ENCODE measurements around the gene USP31. TPM values are rescaled to one million over a fixed set of nuclear protein-coding genes. Genes with fewer than 3 reads are reported as not detected.
A peak's percentile ranks its signal among the peaks of the same experiment; 100 is the strongest.

Gene USP31
- total and polyA plus RNA-seq, 2 of the 13 experiments (the other 11 are each of a cell fraction or from before 2014, with no cell fraction given), result 22.5 to 23.3 TPM

- TF ChIP-seq KDM4B (CRISPR knock-in tag; IDR thresholded peaks at IDR 0.05) (no peak), THAP7 (CRISPR knock-in tag; IDR thresholded peaks at IDR 0.05) (peak; percentile 58; the same call in 1 of the 2 replicates), ZEB1 (IDR thresholded peaks at IDR 0.05; ENCODE audit: insufficient replicate concordance, low read depth) (no peak), ZNF260 (CRISPR knock-in tag; IDR thresholded peaks at IDR 0.05; ENCODE audit: borderline replicate concordance, low read depth) (no peak), ZBTB44 (CRISPR knock-in tag; IDR thresholded peaks at IDR 0.05) (no peak), GTF2F1 (IDR thresholded peaks at IDR 0.05; ENCODE audit: low read length) (no peak), MXD4 (CRISPR knock-in tag; IDR thresholded peaks at IDR 0.05) (peak; percentile 90), XBP1 (CRISPR knock-in tag; IDR thresholded peaks at IDR 0.05) (no peak), ZNF180 (CRISPR knock-in tag; IDR thresholded peaks at IDR 0.05; ENCODE audit: borderline replicate concordance, low read depth) (no peak; the same call in 1 of the 2 replicates), ZNF234 (CRISPR knock-in tag; conservative IDR thresholded peaks at IDR 0.05) (peak; percentile 84), HMGXB3 (CRISPR knock-in tag; IDR thresholded peaks at IDR 0.05; ENCODE audit: borderline replicate concordance) (no peak), NKX3-1 (CRISPR knock-in tag; IDR thresholded peaks at IDR 0.05) (peak; percentile 64; the same call in 1 of the 2 replicates), U2AF1 (optimal IDR thresholded peaks at IDR 0.05; ENCODE audit: low read depth, low read length) (no peak), ZNF720 (CRISPR knock-in tag; IDR thresholded peaks at IDR 0.05) (no peak), ZNF101 (CRISPR knock-in tag; IDR thresholded peaks at IDR 0.05; ENCODE audit: borderline replicate concordance, low read depth) (no peak), ZNF251 (CRISPR knock-in tag; IDR thresholded peaks at IDR 0.05) (no peak), ZNF354B (CRISPR knock-in tag; IDR thresholded peaks at IDR 0.05) (no peak), ZNF878 (CRISPR knock-in tag; IDR thresholded peaks at IDR 0.05) (no peak; the same call in 1 of the 2 replicates), SATB2 (CRISPR knock-in tag; IDR thresholded peaks at IDR 0.05) (peak; percentile 85; the same call in 1 of the 2 replicates), YEATS4 (CRISPR knock-in tag; IDR thresholded peaks at IDR 0.05; ENCODE audit: borderline replicate concordance) (peak; percentile 92), MTF2 (CRISPR knock-in tag; IDR thresholded peaks at IDR 0.05; ENCODE audit: borderline replicate concordance) (0 out of 2 replicates have a peak, but pooled peaks have one; percentile 8), MBD4 (IDR thresholded peaks at IDR 0.05; ENCODE audit: borderline replicate concordance, low read length) (no peak), ZFP82 (CRISPR knock-in tag; IDR thresholded peaks at IDR 0.05; ENCODE audit: borderline replicate concordance) (0 out of 2 replicates have a peak, but pooled peaks have one; percentile 10), ZNF331 (CRISPR knock-in tag; IDR thresholded peaks at IDR 0.05) (peak; percentile 80), NR2F2 (IDR thresholded peaks at IDR 0.05; ENCODE audit: borderline replicate concordance, low read depth) (peak; percentile 55; the same call in 1 of the 2 replicates)
Measured at GRCh38 chr16:23148513-23149266, 562 bp downstream of the USP31 start (continued).

Measured in HepG2 (cell line).